Retina (tissue), 1 donor: ENCODE measurements around the gene SAFB.

Experiments used
- DNase-seq: peaks from one replicate; pipeline ENCODE4 v3.0.0-alpha.2; 2016

Gene SAFB

DNA sequence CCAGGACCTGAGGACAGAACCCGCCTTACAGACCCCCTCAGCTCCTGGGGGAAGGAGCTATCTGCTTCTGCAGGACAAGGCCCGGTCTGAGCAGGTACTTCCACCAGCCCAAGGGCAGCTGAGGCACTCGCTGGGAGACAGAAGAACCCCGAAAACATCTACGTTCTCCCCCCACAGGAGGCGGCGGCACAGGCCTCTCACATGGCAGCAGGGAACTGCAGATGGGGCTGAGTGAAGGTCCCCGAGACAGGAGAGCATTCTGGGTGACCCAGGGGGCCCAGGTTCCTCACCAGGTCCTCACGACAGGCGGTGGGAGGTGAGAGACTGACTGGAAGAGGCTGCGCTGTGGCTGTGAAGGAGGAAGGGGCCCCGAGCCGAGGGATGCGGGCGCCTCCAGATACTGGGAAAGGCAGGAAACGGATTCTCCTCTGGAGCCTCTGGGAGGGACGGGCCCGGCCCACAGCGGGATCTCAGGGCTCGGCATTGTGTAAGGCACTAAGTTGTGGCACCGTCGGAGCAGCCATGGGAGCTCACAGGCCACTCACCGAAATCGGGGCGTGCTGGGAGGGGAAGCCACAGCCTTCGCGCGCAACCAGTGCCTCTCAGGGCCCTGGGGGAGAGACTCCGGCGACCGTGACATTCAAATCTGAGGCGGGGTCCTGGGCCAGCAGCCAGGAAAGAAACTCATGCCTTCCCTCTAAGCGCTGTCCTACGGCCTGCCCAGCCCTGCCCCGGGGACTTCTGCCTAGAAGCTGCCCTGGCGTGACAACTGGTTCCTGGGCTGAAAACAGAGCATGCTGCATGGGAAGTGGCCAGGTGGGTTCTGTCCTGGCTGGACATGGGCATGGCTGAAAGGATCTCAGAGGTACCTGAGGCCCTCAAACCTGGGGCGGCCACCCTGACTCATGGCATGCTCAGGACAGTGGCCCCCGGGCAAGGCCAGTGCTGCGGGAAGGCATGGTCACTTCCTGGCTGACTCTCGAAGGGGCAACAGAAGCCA is 81.2 kb downstream of the SAFB start:
- no peak for DNase-seq

DNA sequence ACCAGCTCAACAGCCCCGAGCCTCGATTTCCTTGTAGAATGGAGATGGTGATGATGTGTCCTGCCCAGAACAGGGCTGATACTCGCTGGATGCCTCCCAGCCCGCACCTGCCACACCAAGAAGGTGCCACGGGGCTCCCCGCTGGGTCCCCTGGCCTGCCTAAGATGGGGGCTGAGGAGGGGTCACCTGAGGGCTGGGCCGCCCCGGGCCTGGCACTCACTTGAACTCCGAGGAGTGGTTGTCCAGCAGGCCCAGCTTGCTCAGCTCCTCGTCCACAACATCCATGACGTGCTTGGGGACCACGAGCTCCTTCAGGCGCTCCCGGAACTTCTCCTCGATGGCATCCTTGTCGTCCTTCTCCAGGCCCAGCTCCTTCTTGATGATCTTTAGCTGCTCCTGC is 82.7 kb downstream of the SAFB start:
- DNase-seq: no peak

DNA sequence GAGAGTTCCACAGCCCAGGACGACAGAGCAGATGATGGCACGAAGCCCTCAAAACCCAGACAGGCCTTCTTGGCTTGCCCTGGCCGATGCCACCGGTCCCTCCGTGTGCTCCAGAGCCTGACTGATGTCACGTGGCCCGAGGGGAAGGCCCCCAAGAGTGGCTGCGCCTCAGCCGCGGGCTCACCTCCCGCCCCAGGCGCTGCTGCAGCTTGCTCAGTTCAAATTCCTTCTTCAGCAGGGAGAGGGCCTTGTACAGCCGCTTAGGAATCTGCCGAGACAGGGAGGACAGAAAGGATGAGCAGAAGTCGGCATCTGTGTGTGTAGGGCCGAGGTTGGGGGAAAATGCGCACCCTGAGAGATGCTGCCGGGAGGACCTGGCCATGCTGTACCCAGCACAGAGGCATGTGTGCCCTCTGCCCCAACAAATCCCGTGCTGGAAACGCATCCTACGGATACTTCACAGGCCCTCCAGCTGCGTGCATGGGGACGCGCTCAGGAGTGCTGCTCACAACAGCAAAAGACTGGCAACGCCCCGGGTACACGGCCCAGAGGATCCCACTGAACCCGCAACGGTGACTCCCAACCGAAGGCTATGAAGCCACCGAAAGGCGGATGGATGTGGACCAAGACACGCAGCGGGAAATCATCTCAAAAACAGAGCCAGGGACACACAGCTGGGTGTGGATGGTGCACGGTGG is 84.1 kb downstream of the SAFB start:
- no peak for DNase-seq

DNA sequence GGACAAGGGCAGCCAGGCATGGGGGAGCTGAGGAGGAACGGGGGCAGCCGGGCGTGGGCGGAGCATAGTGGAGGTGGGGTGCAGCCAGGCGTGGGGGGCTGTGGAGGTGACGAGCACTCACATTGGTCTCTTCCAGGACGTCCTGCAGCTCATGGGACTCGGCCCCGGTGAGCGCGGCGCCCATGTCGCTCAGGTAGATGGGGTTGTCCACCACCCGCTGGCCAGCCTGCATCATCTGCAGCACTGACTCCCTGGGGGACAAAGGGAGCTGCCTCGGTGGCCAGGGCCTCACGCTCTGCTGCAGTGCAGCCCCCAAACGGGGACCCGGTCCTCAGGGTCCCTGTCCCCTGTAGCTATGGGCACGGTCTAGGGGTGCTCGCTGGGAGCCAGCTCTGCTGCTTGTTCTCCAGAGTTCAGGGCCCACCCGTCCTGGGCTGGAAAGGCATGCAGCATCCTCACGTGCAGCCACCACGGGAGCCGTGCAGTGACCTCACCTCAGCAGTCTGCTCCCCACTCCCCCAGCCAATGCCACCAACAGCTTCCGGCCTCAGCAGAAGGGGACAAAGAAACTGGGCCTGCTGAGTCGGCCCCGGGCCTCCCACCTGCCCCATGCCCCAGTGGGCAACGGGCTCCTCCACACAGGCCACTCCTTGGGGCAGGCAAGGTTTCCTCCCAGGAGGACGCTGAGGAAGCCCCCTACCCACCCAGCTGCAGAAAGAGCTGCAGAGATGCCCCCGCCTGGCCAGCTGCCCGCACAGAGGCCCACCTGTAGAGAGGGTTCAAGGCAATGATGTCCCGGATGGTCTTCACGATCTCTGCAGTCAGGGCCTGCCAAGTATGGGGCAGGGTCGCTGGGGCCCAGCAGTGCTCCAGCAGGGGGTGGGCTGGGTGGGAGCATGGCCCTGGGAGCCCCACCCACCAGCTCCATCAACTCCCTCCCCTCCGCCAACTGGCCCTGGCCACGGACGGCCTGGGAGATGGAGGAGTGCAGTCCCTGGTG is 85.0 kb downstream of the SAFB start:
- DNase-seq: no peak

DNA sequence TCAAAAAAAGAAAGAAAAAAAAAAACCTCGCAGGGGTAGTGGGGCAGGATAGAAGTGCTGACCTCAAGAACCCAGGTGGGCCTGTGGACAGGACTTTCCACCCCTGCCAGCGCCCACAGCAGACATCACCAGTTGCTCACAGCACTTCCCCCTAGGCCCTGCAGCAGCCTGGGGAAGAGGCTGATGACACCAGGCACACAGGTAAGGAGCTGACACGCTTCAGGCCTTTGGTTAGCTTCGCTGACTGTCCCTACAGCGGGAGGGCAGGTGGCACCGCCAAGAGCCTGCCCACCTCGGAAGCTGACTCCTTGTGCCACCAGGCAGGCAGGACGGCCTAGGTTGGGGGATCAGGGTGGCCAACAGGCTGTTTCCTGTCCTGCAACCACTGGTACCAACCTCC is 88.1 kb downstream of the SAFB start:
- no peak for DNase-seq

DNA sequence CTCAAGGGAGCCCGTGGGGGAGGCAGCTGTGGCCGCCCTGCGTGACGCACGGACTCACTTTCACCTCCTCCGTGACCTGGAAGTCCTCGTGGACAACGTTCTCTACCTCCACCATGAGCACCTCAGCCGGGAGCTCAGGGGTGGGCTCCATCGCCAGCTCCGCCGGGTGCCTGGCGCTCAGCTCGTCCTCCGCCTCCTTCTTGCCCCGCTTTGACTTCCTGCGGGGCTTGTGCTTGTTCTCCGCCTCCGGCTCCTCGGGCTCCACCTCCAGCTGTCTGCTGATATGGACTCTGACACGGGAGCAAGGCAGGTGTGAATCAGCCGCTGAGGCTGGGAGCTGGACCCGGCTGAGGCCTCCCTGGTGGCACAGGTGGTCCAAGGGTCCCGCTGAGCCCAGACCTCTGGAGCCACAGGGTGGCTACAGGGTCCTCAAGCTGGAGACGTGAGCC is 88.9 kb downstream of the SAFB start:
- no peak for DNase-seq

DNA sequence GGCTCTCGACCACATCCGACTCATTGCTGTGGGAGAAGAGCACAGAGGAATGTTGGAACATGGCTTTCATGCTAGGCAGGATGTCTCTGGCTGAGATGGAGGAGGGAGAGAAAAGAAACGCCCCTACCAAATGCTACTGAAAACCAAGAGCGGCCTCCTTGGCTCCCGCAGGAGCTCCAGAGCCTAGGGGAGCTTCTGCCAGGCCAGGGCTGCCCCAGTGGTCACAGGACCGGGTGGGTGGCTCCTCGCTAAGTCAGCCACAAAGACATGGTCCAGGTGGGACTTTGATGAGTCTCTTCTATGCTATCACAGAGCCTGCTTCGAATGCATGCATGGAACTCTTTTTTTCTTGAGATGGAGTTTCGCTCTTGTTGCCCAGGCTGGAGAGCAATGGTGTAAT is 90.3 kb downstream of the SAFB start:
- no peak for DNase-seq

DNA sequence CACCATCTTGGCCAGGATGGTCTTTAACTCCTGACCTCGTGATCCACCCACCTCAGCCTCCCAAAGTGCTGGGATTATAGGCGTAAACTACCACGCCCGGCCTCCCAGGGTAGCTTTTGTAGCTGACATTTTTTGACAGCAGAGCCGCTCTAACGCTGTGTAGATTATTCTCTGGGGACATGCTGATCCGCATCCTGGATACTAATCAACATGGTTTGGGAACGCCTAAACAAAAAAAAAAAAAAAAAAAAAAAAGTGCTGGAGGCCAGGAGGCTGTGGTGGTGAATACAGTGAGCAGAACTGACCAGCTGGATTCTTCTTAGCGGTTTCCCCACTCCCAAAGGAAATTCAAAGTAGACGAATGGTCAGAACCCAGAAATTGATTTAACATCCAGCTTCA is 91.9 kb downstream of the SAFB start:
- DNase-seq: no peak

DNA sequence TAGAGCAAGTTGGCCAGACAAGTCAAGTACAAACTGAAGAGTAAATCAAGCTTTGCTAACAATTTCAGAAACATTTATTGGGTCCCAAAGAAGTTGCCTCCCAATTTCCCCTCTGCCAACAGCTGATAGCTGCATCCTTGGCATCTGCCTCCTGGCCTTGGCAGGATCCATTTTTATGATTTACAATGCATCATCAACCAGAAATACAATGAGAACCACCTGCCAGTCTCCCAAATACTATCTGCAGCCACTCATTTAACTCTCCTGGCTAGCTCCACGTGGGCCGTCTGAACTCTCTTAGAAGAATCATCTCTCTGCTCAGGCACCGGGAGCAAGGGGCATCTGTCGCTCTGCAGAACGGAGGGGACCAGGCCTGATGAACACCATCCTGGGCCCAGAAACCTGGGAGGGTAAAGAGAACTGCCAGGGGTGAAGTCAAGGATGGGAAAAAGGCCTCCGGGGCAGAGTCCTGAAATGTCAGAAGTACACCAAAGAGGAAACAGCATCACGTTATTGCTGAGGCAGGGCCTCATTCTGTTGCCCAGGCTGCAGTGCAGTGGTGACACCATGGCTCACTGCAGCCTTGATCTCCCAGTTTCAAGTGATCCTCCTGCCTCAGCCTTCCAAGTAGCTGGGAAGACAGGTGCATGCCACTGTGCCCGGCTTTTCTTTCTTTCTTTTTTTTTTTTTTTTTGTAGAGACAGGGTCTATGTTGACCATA is 94.5 kb downstream of the SAFB start:
- DNase-seq: no peak
